Ovary (tissue), 9 donors: Measurements from ENCODE around the gene ALDOC. TPM values are rescaled to one million over a fixed set of nuclear protein-coding genes. Genes with fewer than 3 reads are reported as not detected.

Experiments used
- DNase-seq, 5 donors: peaks; one replicate each; pipeline ENCODE4 v3.0.0-alpha.2; 2019 to 2020
- H3K27ac ChIP-seq, 2 donors: fragments of 200-600 bp; one replicate each; pipeline versions ENCODE4 v1.5.1 to v1.8.0; 2019 to 2022
- H3K27me3 ChIP-seq: fragments of 200-600 bp; one replicate; pipeline ENCODE4 v1.8.0; 2022
- H3K36me3 ChIP-seq: fragments of 200-600 bp; sonication (generic); one replicate; pipeline ENCODE4 v1.5.1; 2019
- H3K4me1 ChIP-seq: one replicate; pipeline ENCODE4 v1.8.1; 2013; ENCODE audit warnings: mild to moderate bottlenecking, moderate library complexity; ENCODE audit not compliant: insufficient read depth
- H3K4me3 ChIP-seq: fragments of 200-600 bp; sonication (generic); one replicate; pipeline ENCODE4 v1.5.1; 2017
- H3K9me3 ChIP-seq, 2 donors: fragments of 200-600 bp in 1 of 2; sonication (generic) in 1 of 2; one replicate each; pipeline versions ENCODE4 v1.5.1 to v1.8.1; 2013 to 2019; ENCODE audit warnings: mild to moderate bottlenecking in 1 of 2, moderate library complexity in 1 of 2
- CTCF ChIP-seq, 3 donors: fragments of 450-650 bp in 2 of 3; fragments of 200-600 bp in 1 of 3; IDR thresholded peaks; one replicate each; pipeline versions ENCODE4 v1.5.1 to v1.8.0; 2016 to 2022; ENCODE audit warnings: antibody characterized with exemption in 3 of 3, mild to moderate bottlenecking in 1 of 3
- EP300 ChIP-seq: sonication (generic); formaldehyde crosslinking; IDR thresholded peaks from one replicate; pipeline ENCODE4 v1.6.1; 2017; ENCODE audit warnings: antibody characterized with exemption
- POLR2A ChIP-seq: fragments of 450-650 bp; IDR thresholded peaks from one replicate; pipeline ENCODE4 v1.6.1; 2017; ENCODE audit warnings: antibody characterized with exemption, mild to moderate bottlenecking, moderate library complexity
- WGBS, 3 donors: extraction: QIAGEN DNeasy Blood & Tissue Kit in 1 of 3; methylation state at CpG; one replicate each; pipeline versions ENCODE4 v1.1.5 to v1.1.7; 2013 to 2017; 5-methylcytosine and 5-hydroxymethylcytosine counted together
- intact Hi-C, 4 donors: fragments of 100-400 bp; cut with DNase I; formaldehyde crosslinking; loops; one replicate each; pipeline versions ENCODE4 v1.11.0 to v1.15.1; 2022 to 2023
- polyA plus RNA-seq, 2 donors: library from polyadenylated mRNA; stranded (reverse); fragments of 200-250 nt in 1 of 2; fragments of 350-450 nt in 1 of 2; fragmentation: Illumina TruSeq in 1 of 2; extraction: RNeasy Lipid Tissue Mini Kit (QIAGEN cat#74804) in 1 of 2; gene quantifications; one replicate each; pipeline ENCODE4 v1.2.3, GENCODE V29; 2013 to 2014
- total RNA-seq, 7 donors: library from RNA; depleted of rRNA in 2 of 7; stranded (reverse); fragments of >200 nt in 2 of 7; fragmentation: NEBNext Ultra II Directional in 3 of 7; extraction: Animal tissue kit (Norgen Biotek cat#: 25700) in 3 of 7; gene quantifications; one replicate each; pipeline versions ENCODE4 v1.1.0 to v1.2.4, GENCODE V29; 2016 to 2023
- donor health status: DM: no; HTN: no; CAD: no; lungs with moderate emphysema.
- donor health status: DM: no; HTN: no; CAD: no.
- donor health status: Bipolar disorder and iron deficiency.
- donor health status: DM: yes; HTN: yes; CAD: no.
- donor health status: DM: no; HTN: no; CAD: no.
- donor health status: DM: yes; HTN: yes; CAD: no.

The ALDOC gene
- total and polyA plus RNA-seq, 9 donors: 17.1 to 71.5 (median 28.4) TPM

GRCh38 chr17:28620010-28620409, 43.3 kb upstream of the ALDOC start:
- no peaks in the 10 kb centered on the region for H3K36me3 ChIP-seq
- H3K4me1 ChIP-seq: no peaks in the 10 kb centered on the region
- no peaks in the 10 kb centered on the region for H3K27me3 ChIP-seq
- DNase-seq: no peak
- no peak overlapping the region for H3K27ac ChIP-seq
- 63 to 75% (median 69%) methylated on average over 2 of the region's 2 CpGs for WGBS, 3 donors
- no peak overlapping the region for H3K4me3 ChIP-seq
- TF ChIP-seq EP300 (no peak), CTCF (IDR thresholded peaks at IDR 0.05) (no peak), POLR2A (no peak)
- H3K9me3 ChIP-seq: no peaks in the 10 kb centered on the region
- intact Hi-C loops: no loop called here

- H3K27ac ChIP-seq: no peak overlapping the region
- H3K4me3 ChIP-seq: no peak overlapping the region
- 87 to 93% (median 88%) methylated on average over 3 of the region's 3 CpGs for WGBS, 3 donors
- TF ChIP-seq CTCF (IDR thresholded peaks at IDR 0.05) (no peak), POLR2A (no peak), EP300 (no peak)
- H3K27me3 ChIP-seq: no peaks in the 10 kb centered on the region
- intact Hi-C loops: loop anchor here in 1 of 4 donors (5.0 kb wide), 1 partner anchor 126 kb away; no protein-coding TSS in a partner anchor
- H3K4me1 ChIP-seq: no peaks in the 10 kb centered on the region
- H3K36me3 ChIP-seq: no peaks in the 10 kb centered on the region
- DNase-seq: no peak
- H3K9me3 ChIP-seq: no peaks in the 10 kb centered on the region
These were observed 41.8 kb upstream of the ALDOC start for GRCh38 chr17:28618464-28618863.

DNA sequence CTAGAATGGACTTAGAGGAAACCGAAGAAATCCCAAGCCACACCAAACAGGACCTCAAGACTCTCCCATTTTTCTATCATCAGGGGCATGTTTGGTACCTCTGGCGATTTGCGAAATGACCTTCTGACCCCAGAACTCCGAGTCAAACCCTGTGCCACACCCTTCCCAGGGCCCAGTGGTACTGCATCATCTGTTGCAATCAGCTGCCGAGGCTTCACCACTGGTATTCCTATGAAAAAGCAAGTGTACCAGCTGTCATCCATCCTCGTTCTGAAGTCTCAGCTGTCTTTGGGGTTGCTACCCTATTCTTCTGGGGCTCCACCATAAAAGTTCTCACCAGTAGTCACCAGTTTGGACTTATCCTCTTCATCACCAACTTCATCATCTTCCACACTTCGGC, 39.6 kb upstream of the ALDOC start:
- Histone ChIP-seq H3K9me3 (no peaks in the 10 kb centered on the region), H3K36me3 (no peaks in the 10 kb centered on the region), H3K4me1 (no peaks in the 10 kb centered on the region), H3K27me3 (no peaks in the 10 kb centered on the region), H3K4me3 (no peak overlapping the region), H3K27ac (no peak overlapping the region)
- TF ChIP-seq POLR2A: no peak
- TF ChIP-seq CTCF (IDR thresholded peaks at IDR 0.05): no peak
- TF ChIP-seq EP300: no peak
- WGBS, 3 donors: 72 to 83% (median 78%) methylated on average over 7 of the region's 7 CpGs
- intact Hi-C loops: loop anchor here in 1 of 4 donors (5.0 kb wide), 1 partner anchor 124 kb away; no protein-coding TSS in a partner anchor
- no peak for DNase-seq

DNA sequence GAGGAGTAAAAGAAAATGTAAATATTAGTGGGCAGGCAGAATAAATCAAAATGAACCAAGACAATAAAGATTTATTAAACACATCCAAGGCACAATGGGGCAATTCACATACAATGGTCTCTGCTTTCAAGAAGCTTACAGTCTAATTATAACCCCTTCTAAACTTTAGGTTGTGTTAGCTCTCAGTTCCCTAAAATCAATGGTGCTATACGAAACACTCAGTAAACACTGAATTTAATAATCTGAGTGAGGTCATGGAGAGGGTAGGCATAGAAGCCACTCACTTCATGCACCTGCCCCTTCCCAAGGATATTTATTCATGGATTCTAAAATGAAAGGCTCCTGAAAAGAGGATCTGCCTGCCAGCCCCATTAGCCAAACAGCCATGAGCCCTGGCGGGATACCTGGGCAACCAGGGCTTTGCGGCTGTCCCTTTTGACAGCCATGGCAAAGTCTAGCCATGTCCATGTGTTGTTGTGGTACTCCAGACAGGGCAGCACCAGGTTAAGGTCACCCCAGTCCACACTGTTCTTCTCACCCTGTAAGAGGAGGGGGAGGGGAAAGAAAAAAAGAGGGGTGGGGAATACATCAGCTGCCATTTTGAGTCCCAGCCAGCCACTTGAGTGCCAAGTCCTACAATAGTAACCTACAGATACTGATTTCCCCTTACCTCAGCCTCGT, 38.7 kb upstream of the ALDOC start:
- Histone ChIP-seq H3K27me3 (no peaks in the 10 kb centered on the region), H3K4me1 (no peaks in the 10 kb centered on the region), H3K36me3 (no peaks in the 10 kb centered on the region), H3K9me3 (no peaks in the 10 kb centered on the region), H3K4me3 (no peak overlapping the region), H3K27ac (no peak overlapping the region)
- no peak for TF ChIP-seq CTCF (IDR thresholded peaks at IDR 0.05)
- no peak for TF ChIP-seq EP300
- no peak for TF ChIP-seq POLR2A
- WGBS, 3 donors: 82 to 83% (median 83%) methylated on average over 4 of the region's 4 CpGs
- no peak for DNase-seq
- intact Hi-C loops: loop anchor here in 1 of 4 donors (5.0 kb wide), 1 partner anchor 123 kb away; no protein-coding TSS in a partner anchor
